ENCODE results near the gene AK6. TPM values are rescaled to one million over a fixed set of nuclear protein-coding genes. Genes with fewer than 3 reads are reported as not detected.

AK6 gene
- 10 to 100 TPM; 32.6 to 54.2 TPM for total RNA-seq
- polyA plus RNA-seq (2013, experiment 1 of 2) = 49.8 TPM
- 45.9 TPM for polyA plus RNA-seq (2013, experiment 2 of 2)
- long read RNA-seq, experiment 1, partial matches to known transcripts = 4 of 13 reads
- long read RNA-seq, experiment 1, other reads (novel, unspliced or antisense) = 5 of 13 reads
- long read RNA-seq, experiment 2, transcript AK6-202 (5 exons, 1,648 nt) = major isoform, 35 of 42 reads
- long read RNA-seq, experiment 2, partial matches to known transcripts = 1 of 42 reads
- long read RNA-seq, experiment 2, other reads (novel, unspliced or antisense) = 2 of 42 reads
- long read RNA-seq, experiment 3, transcript AK6-202 (5 exons, 1,648 nt) = major isoform, 33 of 44 reads
- long read RNA-seq, experiment 3, transcript AK6-201 (5 exons, 1,183 nt) = minor isoform, 6 of 44 reads
- long read RNA-seq, experiment 3, partial matches to known transcripts = 2 of 44 reads
- long read RNA-seq, experiment 3, other reads (novel, unspliced or antisense) = 3 of 44 reads
- long read RNA-seq, experiment 4, transcript AK6-201 (5 exons, 1,183 nt) = minor isoform, 5 of 82 reads
- long read RNA-seq, experiment 4, transcript AK6-202 (5 exons, 1,648 nt) = major isoform, 74 of 82 reads
- long read RNA-seq, experiment 4, partial matches to known transcripts = 1 of 82 reads
- long read RNA-seq, experiment 4, other reads (novel, unspliced or antisense) = 2 of 82 reads

DNA sequence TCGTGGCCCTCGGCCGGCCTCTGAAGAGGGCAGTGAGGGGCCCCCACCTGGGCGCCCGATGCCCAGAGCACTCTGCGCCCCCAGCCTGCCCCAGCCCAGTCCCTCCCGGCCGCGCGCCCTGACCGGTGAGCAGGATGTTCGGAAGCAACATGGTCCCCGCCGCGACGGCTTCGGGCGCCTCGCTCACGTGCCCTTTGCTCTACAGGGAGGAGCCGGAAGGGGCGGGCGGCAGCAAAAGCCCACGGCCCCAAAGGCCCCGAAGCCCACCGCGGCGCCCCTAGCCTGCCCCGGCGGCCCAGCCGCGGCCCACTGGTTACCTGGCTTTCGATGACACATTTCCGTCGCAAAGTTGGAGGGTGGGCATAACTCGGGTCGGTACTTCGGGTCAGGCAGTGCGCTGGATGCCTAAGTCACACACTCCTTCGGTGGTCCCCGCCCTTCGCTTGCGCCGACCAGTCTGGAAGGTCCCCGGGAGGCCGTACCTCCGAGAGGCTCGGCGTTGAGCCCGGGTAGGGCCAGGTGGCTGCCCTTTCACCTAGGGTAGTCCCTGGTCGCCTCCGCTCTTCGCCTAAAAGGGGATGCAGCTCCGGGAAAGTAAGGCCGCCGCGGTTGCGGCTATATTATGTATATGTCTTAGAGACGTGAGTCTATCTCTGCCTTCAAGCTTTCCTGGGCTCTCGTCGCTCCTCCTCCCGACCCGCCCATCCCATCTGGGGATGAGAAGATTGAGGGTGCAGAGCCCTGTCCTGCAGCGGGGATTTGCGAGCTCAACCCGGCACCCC, at the start of gene AK6, which contains the start of the genes RAD17 and TAF9:
Gene AK6 (minus strand): TSS at position 181 of the 782 bp plus-strand sequence. CDS start 30 bp downstream, at position 151.
Gene RAD17 (plus strand): TSS at position 479 of the 782 bp plus-strand sequence. CDS start 2,391 bp downstream, outside the sequence.
Gene TAF9 (minus strand): TSS at position 181 of the 782 bp plus-strand sequence. CDS start 3,783 bp downstream, outside the sequence.
- TF ChIP-seq, protein P1, sequence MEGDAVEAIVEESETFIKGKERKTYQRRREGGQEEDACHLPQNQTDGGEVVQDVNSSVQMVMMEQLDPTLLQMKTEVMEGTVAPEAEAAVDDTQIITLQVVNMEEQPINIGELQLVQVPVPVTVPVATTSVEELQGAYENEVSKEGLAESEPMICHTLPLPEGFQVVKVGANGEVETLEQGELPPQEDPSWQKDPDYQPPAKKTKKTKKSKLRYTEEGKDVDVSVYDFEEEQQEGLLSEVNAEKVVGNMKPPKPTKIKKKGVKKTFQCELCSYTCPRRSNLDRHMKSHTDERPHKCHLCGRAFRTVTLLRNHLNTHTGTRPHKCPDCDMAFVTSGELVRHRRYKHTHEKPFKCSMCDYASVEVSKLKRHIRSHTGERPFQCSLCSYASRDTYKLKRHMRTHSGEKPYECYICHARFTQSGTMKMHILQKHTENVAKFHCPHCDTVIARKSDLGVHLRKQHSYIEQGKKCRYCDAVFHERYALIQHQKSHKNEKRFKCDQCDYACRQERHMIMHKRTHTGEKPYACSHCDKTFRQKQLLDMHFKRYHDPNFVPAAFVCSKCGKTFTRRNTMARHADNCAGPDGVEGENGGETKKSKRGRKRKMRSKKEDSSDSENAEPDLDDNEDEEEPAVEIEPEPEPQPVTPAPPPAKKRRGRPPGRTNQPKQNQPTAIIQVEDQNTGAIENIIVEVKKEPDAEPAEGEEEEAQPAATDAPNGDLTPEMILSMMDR (conservative IDR thresholded peaks at IDR 0.05) = no peak
- H3K4me1 ChIP-seq (ENCODE audit: control insufficient read depth, insufficient read depth, low read length) = no peaks in the 10 kb centered on the region
- Mint-ChIP-seq H3K4me3 (peak within 1 kb of the TSS; percentile 87), H3K9me3 (no peaks in the 10 kb centered on the region), H3K36me3 (ENCODE audit: low read depth) (peaks cover 27% of the 10 kb centered on the region), H3K27me3 (ENCODE audit: insufficient read depth) (no peaks in the 10 kb centered on the region), H3K27ac (peak within 1 kb of the TSS; percentile 99), H3K4me1 (peaks cover 16% of the 10 kb centered on the region)
- DNase-seq = peak; percentile 97
- peak within 1 kb of the TSS; percentile 96 for H3K9ac ChIP-seq (ENCODE audit: extremely low read depth, low read length, poor library complexity, severe bottlenecking)
- no peaks in the 10 kb centered on the region for H3K27me3 ChIP-seq (ENCODE audit: control insufficient read depth, insufficient read depth, low read length, poor library complexity, severe bottlenecking)
- peak within 1 kb of the TSS; percentile 100 for H3K27ac ChIP-seq (ENCODE audit: low read depth, low read length)
- 0% methylated on average over 19 to 66 of the region's 66 CpGs for WGBS, 2 experiments (ENCODE audit: insufficient coverage in 1 of 2, insufficient read length in 1 of 2)
- H3K4me3 ChIP-seq (ENCODE audit: low read length) = peak within 1 kb of the TSS; percentile 99
- peaks cover 28% of the 10 kb centered on the region for H3K36me3 ChIP-seq (ENCODE audit: control insufficient read depth, insufficient read depth, low read length)
- H3K9me3 ChIP-seq (ENCODE audit: control insufficient read depth, low read length) = no peaks in the 10 kb centered on the region

DNA sequence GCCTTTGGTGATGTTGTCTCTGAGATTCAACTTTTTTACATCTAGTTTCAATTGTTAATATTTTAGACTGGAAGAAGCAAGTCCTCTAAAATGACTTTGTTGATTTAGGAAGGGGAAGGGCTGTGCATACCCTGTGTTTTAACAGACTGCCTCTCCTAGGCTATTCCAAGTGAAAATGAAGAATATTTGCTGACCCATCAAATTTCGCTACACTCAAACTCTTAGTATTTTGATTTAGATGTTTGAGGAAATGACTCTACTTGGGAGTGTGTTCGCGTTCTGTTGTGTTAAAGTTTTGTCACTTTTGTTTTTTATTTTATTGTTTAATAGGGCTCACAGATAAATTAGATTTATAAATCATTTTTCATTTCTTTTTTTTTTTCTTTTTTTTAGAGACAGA, 49.2 kb upstream of the AK6 start:
- Mint-ChIP-seq H3K4me3 (no peak overlapping the region), H3K27ac (no peak overlapping the region), H3K4me1 (peaks cover 14% of the 10 kb centered on the region), H3K9me3 (peaks cover 26% of the 10 kb centered on the region), H3K36me3 (ENCODE audit: low read depth) (peaks cover 49% of the 10 kb centered on the region), H3K27me3 (ENCODE audit: insufficient read depth) (peaks cover 1% of the 10 kb centered on the region)
- no peak for DNase-seq
- Histone ChIP-seq H3K9ac (ENCODE audit: extremely low read depth, low read length, poor library complexity, severe bottlenecking) (no peak overlapping the region), H3K4me1 (ENCODE audit: control insufficient read depth, insufficient read depth, low read length) (no peaks in the 10 kb centered on the region), H3K27ac (ENCODE audit: low read depth, low read length) (no peak overlapping the region), H3K9me3 (ENCODE audit: control insufficient read depth, low read length) (peaks cover 17% of the 10 kb centered on the region), H3K36me3 (ENCODE audit: control insufficient read depth, insufficient read depth, low read length) (peaks cover 40% of the 10 kb centered on the region), H3K4me3 (ENCODE audit: low read length) (no peak overlapping the region), H3K27me3 (ENCODE audit: control insufficient read depth, insufficient read depth, low read length, poor library complexity, severe bottlenecking) (no peaks in the 10 kb centered on the region)
- TF ChIP-seq, protein P1 (conservative IDR thresholded peaks at IDR 0.05) = no peak
- WGBS, 2 experiments (ENCODE audit: insufficient coverage in 1 of 2, insufficient read length in 1 of 2) = 100% methylated on average over 3 of the region's 3 CpGs; no CpG with 5 or more reads in 1 of the 2 experiments

DNA sequence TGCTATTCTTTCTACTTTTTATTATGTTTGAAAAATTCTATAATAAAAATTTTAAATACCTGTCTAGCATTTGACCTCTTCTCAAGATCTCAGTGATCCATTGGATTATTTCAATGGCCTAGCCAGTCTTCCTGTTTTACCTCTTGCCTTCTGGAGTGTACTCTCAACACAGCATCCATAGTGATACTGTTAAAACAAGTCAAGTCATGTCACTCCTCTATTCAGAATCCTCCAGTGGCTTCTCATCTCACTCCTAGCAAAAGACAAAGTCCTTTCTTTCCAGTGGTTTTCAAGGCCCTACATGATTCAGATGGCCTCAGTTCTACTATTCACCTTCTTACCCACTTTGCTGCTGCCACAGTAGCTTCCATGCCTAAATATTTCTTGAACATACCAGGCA, 47.4 kb upstream of the AK6 start:
- Mint-ChIP-seq H3K4me3 (peak overlapping the region; percentile 89), H3K27me3 (ENCODE audit: insufficient read depth) (peaks cover 1% of the 10 kb centered on the region), H3K36me3 (ENCODE audit: low read depth) (peaks cover 38% of the 10 kb centered on the region), H3K9me3 (peaks cover 9% of the 10 kb centered on the region), H3K27ac (no peak overlapping the region), H3K4me1 (peaks cover 14% of the 10 kb centered on the region)
- TF ChIP-seq, protein P1 (conservative IDR thresholded peaks at IDR 0.05) = no peak
- Histone ChIP-seq H3K27ac (ENCODE audit: low read depth, low read length) (no peak overlapping the region), H3K9ac (ENCODE audit: extremely low read depth, low read length, poor library complexity, severe bottlenecking) (no peak overlapping the region), H3K9me3 (ENCODE audit: control insufficient read depth, low read length) (peaks cover 9% of the 10 kb centered on the region), H3K4me3 (ENCODE audit: low read length) (peak overlapping the region; percentile 81), H3K4me1 (ENCODE audit: control insufficient read depth, insufficient read depth, low read length) (no peaks in the 10 kb centered on the region), H3K27me3 (ENCODE audit: control insufficient read depth, insufficient read depth, low read length, poor library complexity, severe bottlenecking) (no peaks in the 10 kb centered on the region), H3K36me3 (ENCODE audit: control insufficient read depth, insufficient read depth, low read length) (peaks cover 37% of the 10 kb centered on the region)
- DNase-seq = no peak
